Activated CD4-positive, alpha-beta T cell treated with anti-CD3 and anti-CD28 coated beads for 48 hours (primary cell): Measurements from ENCODE around the gene NDUFB2.

Experiments
- DNase-seq: peaks from one replicate; pipeline ENCODE4 v3.0.0-alpha.2; 2020

The NDUFB2 gene

GRCh38 chr7:140745266-140746058 lies 49.0 kb downstream of the NDUFB2 start:
- DNase-seq = no peak

DNA sequence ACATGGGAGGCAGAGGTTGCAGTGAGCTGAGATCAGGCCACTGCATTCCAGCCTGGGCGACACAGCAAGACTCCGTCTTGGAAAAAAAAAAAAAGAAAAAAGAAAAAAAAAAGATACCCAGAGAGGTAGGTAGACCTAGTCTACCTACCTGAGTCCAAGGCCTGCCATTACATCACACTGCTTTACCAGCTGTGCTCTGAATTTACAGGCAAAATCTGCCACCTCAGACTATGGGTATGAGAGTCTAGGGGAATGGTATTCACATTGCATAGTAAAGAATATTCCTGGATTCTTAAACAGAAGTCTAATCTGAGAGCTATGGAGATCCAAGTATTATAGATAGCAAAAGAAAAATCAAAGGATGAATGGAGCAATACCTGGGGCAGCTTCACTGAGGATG lies 50.2 kb downstream of the NDUFB2 start:
- DNase-seq = no peak

- DNase-seq = no peak
These were observed 56.0 kb downstream of the NDUFB2 start for GRCh38 chr7:140752533-140752932.

DNA sequence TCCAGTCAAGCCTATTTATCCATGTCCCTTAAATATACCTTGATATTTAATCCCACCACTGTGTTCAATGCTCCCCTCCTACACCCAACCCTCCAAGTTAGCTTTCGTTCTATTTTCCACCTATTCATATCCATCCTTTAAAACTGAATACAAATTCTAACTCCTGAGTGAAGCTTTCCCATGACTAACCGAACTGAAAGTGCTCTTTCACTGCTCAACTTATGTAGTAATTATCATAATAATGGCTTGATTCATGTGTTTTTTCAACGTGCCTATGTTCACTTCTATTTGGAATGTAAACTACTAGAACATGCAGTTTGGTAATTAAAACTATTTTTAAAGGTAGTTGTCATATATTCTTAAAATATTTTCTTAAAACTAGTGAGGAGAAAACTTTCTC lies 58.0 kb downstream of the NDUFB2 start:
- no peak for DNase-seq
